Activated CD8-positive, alpha-beta memory T cell treated with anti-CD3 and anti-CD28 coated beads for 36 hours (primary cell): Measurements from ENCODE around the gene XIRP1. TPM values are rescaled to one million over a fixed set of nuclear protein-coding genes. Genes with fewer than 3 reads are reported as not detected.
"Not testable (repeated sequence)": the region's sequence is repeated elsewhere in the genome, so short reads cannot be mapped to it uniquely, and the experiment has no call there.

Source experiments
- CTCF ChIA-PET: fragments of 350-600 bp; sonication (Branson Sonifier 250); formaldehyde crosslinking; loops from one replicate; lab custom pipeline; 2021; ENCODE audit warnings: antibody characterized with exemption; lab: Charles Lee
- POLR2A ChIA-PET: fragments of 350-600 bp; sonication (Branson Sonifier 250); formaldehyde crosslinking; loops from one replicate; lab custom pipeline; 2021; ENCODE audit warnings: antibody characterized with exemption; lab: Charles Lee
- total RNA-seq, 2 experiments: library from RNA; stranded (reverse); gene quantifications; one replicate each; pipeline ENCODE4 v1.2.3, GENCODE V29; 2021

XIRP1 gene
- total RNA-seq, 2 experiments from 2014 or later: 4.2 to 4.3 TPM

DNA sequence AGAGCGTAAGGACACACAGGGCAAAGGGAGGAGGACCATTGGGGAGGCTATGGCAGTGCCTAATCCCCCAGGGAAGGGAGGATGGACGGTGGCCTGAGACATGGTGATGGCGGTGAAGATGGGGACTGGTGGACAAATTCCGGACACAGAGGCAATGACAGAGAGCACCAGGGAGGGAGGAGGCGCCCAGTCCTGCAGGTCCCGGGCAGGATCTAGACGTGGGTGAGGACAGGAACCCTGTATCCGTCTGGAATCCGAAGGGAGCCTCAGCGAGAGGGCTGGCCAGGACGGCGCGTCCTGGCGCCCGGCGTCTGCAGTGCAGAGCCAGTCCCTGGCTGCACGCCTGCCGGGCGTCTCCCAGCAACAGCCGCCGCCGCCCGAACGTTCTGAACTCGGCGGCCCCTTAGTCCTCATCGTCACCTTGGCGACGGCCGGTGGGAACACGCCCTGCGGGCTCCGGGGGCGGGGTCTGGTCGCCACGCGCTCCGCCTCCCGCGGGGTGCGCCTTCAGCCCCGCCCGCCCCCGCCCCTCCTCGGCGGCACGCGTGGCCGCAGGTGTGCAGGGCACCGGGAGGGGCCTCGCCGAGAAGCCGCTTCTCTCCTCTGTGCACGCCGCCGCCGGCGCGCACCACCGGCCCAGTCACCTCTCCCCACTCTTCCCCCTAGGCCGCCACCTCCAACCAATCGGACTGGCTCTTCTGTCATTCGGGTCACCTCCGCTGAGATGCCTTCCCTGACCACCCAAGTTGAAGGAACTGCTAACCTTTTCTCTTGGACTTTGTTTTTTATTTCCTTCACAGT, 11.6 kb downstream of the XIRP1 start:
- CTCF ChIA-PET: interaction anchor here (1.2 to 2.6 kb wide), 5 partner anchors 10 to 111 kb away, joined by 3 to 12 read pairs (median 5); partner anchors contain the start of gene XIRP1

DNA sequence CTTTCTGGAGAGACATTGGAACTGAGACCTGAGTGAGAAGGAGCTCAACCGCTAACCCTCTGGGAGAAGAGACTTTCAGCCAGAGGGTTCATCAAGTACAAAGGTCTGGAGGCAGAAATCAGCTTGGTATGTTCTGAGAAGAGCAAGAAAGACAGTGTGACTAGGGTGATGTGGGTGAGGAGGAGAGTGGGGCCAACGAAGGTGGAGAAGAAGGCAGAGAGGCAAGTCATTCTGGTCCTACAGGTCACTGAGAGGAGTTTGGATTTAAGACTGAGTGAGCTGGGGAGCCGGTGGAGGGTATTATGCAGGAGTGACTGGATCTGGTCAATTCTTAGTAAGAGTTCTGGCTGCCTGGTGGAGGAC, 12.2 kb downstream of the XIRP1 start:
- POLR2A ChIA-PET: no interaction called here

More for the DNA sequence above, 11.6 kb downstream of the XIRP1 start:
- POLR2A ChIA-PET: no interaction called here

GRCh38 chr3:39178553-39178952, 13.8 kb downstream of the XIRP1 start:
- CTCF ChIA-PET: interaction anchor here (1.1 to 2.6 kb wide), 7 partner anchors 9 to 113 kb away, joined by 3 to 12 read pairs (median 5); no protein-coding TSS in a partner anchor
- POLR2A ChIA-PET: interaction anchor here (0.8 to 1.5 kb wide), 2 partner anchors 28 to 32 kb away, joined by 3 to 4 read pairs; no protein-coding TSS in a partner anchor

More for the DNA sequence above, 12.2 kb downstream of the XIRP1 start:
- CTCF ChIA-PET: interaction anchor here (1.1 to 2.6 kb wide), 6 partner anchors 10 to 111 kb away, joined by 3 to 12 read pairs (median 4); partner anchors contain the start of gene XIRP1

- CTCF ChIA-PET: interaction anchor here (1.1 to 2.6 kb wide), 7 partner anchors 10 to 114 kb away, joined by 3 to 12 read pairs (median 5); no protein-coding TSS in a partner anchor
- POLR2A ChIA-PET: interaction anchor here (0.8 to 1.5 kb wide), 2 partner anchors 28 to 31 kb away, joined by 3 to 4 read pairs; no protein-coding TSS in a partner anchor
These were observed 14.6 kb downstream of the XIRP1 start for GRCh38 chr3:39177708-39178332.

GRCh38 chr3:39176025-39176714, 16.2 kb downstream of the XIRP1 start:
- CTCF ChIA-PET: interaction anchor here (2.3 kb wide), 1 partner anchor 115 kb away, joined by 9 read pairs; no protein-coding TSS in a partner anchor
- POLR2A ChIA-PET: no interaction called here

- CTCF ChIA-PET: interaction anchor here (0.6 to 1.5 kb wide), 2 partner anchors 26 to 118 kb away, joined by 3 to 6 read pairs; no protein-coding TSS in a partner anchor
- POLR2A ChIA-PET: no interaction called here
These were observed 18.9 kb downstream of the XIRP1 start for GRCh38 chr3:39173318-39174125.

GRCh38 chr3:39171860-39172259, 20.5 kb downstream of the XIRP1 start:
- ChIA-PET POLR2A (no interaction called here), CTCF (interaction anchor here (1.5 to 1.9 kb wide), 2 partner anchors 116 to 120 kb away, joined by 6 to 7 read pairs; no protein-coding TSS in a partner anchor)

DNA sequence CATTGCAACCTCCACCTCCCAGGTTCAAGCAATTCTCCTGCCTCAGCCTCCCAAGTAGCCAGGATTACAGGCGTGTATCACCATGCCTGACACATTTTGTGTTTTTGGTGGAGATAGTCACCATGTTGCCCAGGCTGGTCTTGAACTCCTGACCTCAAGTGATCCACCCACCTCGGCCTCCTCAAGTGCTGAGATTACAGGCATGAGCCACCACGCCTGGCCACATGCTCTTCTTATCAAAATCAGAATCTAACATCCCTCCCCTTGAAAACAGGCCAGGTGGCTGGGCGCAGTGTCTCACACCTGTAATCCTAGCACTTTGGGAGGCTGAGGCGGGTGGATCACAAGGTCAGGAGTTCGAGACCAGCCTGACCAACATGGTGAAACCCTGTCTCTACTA, 21.5 kb downstream of the XIRP1 start:
- POLR2A ChIA-PET: not testable (repeated sequence)
- CTCF ChIA-PET: interaction anchor here (1.9 kb wide), 1 partner anchor 117 kb away, joined by 7 read pairs; no protein-coding TSS in a partner anchor

DNA sequence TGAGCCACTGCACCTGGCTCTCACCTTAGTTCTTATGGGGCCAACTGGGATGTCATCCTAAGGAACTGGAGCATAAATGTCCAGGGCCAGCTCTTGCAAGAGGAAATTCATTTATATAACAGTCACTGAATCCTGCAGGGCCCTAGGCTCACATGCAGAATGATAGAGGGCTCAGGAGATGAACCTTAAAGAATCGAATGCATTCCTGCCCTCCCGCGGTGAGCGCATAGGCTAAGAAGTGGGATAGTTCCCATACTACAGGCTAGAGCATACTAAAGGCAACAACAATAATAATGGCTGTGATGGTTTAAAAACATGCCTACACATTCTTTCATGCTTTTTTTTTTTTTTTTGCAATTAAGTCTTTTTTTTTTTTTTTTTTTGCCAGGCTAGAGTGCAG, 21.9 kb downstream of the XIRP1 start:
- ChIA-PET POLR2A (no interaction called here), CTCF (interaction anchor here (0.7 kb wide), 1 partner anchor 19 kb away, joined by 4 read pairs; no protein-coding TSS in a partner anchor)

- ChIA-PET POLR2A (interaction anchor here (0.6 to 0.7 kb wide), 2 partner anchors 66 to 110 kb away, joined by 5 to 6 read pairs; no protein-coding TSS in a partner anchor), CTCF (interaction anchor here (0.7 kb wide), 1 partner anchor 20 kb away, joined by 4 read pairs; no protein-coding TSS in a partner anchor)
These were observed 22.7 kb downstream of the XIRP1 start for GRCh38 chr3:39169712-39170111.

DNA sequence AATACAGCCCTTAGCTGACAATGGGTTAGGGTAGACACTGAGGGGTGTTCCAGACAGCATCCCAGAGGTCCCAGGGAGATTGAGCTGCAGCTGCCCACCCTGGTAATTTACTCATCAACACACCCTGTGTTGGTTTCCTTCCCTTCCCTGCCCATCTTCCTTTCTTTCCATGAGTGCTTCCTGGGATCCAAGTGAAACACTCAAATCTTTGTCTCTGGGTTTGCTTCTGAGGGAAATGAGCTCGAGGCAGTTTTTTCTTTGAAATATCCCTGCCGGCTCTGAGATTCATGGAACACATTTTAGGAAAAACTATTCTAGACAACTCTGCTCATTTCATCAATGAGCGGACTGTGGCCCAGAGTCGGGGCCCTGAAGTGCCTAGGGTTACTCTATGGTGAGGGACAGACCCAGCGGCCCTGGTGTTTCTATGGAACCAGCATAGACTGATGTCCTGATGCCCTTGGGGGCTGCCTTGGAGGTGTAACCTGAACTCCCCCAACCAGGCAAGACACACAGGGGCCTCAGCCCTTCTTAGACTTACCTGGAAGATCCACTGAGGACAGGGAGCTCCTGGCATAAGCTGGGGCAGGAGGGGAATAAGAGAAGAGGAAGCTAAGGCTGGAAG, 24.1 kb downstream of the XIRP1 start:
- POLR2A ChIA-PET: no interaction called here
- CTCF ChIA-PET: no interaction called here

DNA sequence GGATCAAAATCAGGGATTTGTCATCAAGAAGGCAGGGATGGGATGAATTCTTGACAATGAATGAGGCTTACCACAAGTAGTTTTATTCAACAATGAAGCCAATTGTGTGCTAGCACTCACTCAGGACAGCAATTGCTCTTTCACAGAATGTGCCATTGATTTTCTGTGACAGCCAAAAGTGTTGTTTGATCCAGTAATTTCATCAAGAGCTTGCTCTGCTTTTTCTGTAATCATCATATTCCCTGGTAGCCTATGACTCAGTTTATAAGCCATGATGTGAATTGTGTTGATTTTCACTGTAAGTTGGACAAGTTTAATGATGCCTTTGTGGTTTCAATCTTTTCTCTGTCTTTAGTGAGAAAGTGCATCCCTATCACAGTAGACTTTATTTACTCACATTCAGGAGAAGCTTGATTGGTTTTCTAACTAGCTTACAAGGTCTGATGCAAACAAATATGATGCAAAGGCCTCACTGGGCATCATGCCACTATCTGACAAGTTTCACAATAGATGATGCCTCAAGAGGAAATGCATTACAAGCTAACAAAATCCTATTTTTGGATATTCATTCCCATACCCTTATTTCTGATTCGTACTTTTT, 25.4 kb downstream of the XIRP1 start:
- ChIA-PET CTCF (interaction anchor here (2.1 kb wide), 1 partner anchor 121 kb away, joined by 5 read pairs; no protein-coding TSS in a partner anchor), POLR2A (no interaction called here)

DNA sequence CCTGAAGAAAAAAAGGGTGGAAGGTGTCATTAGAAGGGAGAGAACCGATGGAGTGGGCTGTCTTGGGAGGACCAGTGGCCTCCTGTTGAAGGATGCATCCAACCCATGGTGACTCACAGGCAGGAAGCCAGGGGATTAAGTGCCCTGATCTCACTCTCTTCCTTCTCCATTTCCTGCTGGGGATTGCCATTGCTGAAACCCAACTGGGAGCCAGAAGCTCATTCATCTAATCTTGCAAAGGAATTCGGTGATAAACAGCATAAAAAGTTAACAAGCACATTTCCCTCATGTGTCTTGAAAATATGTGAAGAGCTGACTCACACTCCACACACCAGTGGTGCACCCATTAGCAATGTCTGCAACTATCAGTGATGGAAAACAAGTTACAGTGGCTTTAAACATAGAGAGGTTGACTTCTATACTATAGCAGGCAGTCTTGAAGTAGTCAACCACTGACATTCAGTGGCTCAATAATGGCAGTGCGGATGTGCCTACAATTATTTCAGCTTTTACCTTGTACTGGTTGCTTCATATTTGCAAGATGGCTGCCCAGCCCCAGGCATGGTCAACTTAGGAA, 26.2 kb downstream of the XIRP1 start:
- POLR2A ChIA-PET: no interaction called here
- CTCF ChIA-PET: interaction anchor here (2.1 kb wide), 1 partner anchor 122 kb away, joined by 5 read pairs; no protein-coding TSS in a partner anchor

GRCh38 chr3:39165518-39165917, 26.9 kb downstream of the XIRP1 start:
- POLR2A ChIA-PET: no interaction called here
- CTCF ChIA-PET: interaction anchor here (2.1 kb wide), 1 partner anchor 123 kb away, joined by 5 read pairs; no protein-coding TSS in a partner anchor

DNA sequence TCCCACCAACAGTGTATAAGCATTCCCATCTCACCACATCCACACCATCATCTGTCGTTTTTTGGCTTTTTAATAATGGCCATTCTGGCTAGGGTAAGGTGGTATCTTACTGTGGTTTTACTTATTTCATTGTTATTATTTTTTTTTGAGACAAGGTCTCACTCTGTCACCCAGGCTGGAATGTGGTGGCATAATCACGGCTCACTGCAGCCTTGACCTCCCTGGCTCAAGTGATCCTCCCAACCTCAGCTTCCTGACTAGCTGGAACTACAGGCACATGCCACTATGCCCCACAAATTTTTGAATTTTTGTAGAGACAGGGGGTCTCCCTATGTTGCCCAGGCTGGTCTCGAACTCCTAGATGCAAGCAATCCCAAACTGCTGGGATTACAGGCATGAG, 28.0 kb downstream of the XIRP1 start:
- ChIA-PET POLR2A (no interaction called here), CTCF (no interaction called here)

DNA sequence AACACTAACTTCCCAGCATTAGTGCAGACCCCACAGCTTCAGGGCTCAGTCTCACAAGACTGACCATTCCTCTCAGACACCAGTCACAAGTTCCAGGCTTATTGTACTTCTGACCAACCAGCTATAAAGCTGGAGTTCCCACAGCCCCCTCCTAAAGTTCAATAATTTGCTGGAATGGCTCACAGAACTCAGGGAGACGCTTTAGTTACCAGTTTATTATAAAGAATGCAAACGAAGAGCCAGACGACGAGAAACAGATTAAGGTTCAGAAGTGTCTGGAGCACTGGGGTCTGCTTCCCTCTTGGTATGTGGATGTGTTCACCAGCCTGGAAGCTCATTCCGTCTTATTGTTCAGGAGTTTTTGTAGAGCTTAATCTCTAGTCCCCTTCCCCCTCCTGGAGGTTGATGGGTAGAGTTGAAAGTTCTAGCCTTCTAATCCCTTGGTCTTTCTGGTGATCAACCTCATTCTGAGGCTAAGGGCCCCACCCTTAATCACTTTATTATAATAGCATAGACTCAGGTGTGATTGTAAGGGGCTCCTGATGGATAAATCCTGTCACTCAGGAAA, 34.2 kb downstream of the XIRP1 start:
- POLR2A ChIA-PET: no interaction called here
- CTCF ChIA-PET: no interaction called here
